SK-N-SH (cell line): ENCODE data around the gene ASB5. TPM values are rescaled to one million over a fixed set of nuclear protein-coding genes. Genes with fewer than 3 reads are reported as not detected.

Experiments used
- CTCF ChIA-PET: fragments of 300-600, 350-600 bp; formaldehyde crosslinking; extraction: SDS; loops from one replicate; lab custom pipeline; 2021; lab: Yijun Ruan, JAX
- POLR2A ChIA-PET: fragments of 350-600 bp; sonication (Branson Sonifier 250); formaldehyde crosslinking; extraction: SDS; loops from one replicate; lab custom pipeline; 2020; ENCODE audit warnings: antibody characterized with exemption, inconsistent platforms; lab: Yijun Ruan, JAX
- DNase-seq: peaks from one replicate; pipeline ENCODE4 v3.0.0; 2012
- H2AFZ ChIP-seq: fragments of 200-600 bp; sonication (generic); 2 replicates; pipeline ENCODE4 v1.8.1; 2016; ENCODE audit warnings: antibody characterized with exemption, mild to moderate bottlenecking, low read depth
- H3F3A ChIP-seq: fragments of 200-600 bp; sonication (generic); replicated peaks from 2 replicates; pipeline ENCODE3; 2016; ENCODE audit warnings: antibody characterized with exemption, mild to moderate bottlenecking; ENCODE audit not compliant: insufficient read depth
- H3K27ac ChIP-seq, 2 experiments: fragments of 200-500 bp in 1 of 2; fragments of 200-600 bp in 1 of 2; sonication (Bioruptor generic) in 1 of 2; sonication (generic), shearing (Covaris generic) in 1 of 2; 2 replicates each; pipeline versions ENCODE4 v1.5.1 to v1.6.1; 2014 to 2016; ENCODE audit warnings: low read depth in 2 of 2, inconsistent platforms in 1 of 2, low read length in 1 of 2, mild to moderate bottlenecking in 1 of 2, mixed read lengths in 1 of 2
- H3K27me3 ChIP-seq: fragments of 200-600 bp; sonication (generic), shearing (Covaris generic); 2 replicates; pipeline ENCODE4 v1.6.1; 2016; ENCODE audit warnings: mixed run types; ENCODE audit not compliant: insufficient read depth
- H3K36me3 ChIP-seq, 2 experiments: fragments of 200-500 bp in 1 of 2; fragments of 200-600 bp in 1 of 2; sonication (Bioruptor generic) in 1 of 2; sonication (generic) in 1 of 2; replicated peaks in 1 of 2; 2 replicates each; pipeline versions ENCODE3 to v1.5.1; 2014 to 2016; ENCODE audit warnings: low read length in 1 of 2, mild to moderate bottlenecking in 1 of 2; ENCODE audit not compliant: insufficient read depth in 2 of 2, control insufficient read depth in 1 of 2
- H3K4me1 ChIP-seq, 2 experiments: fragments of 200-500 bp in 1 of 2; fragments of 200-600 bp in 1 of 2; sonication (Bioruptor generic) in 1 of 2; sonication (generic), shearing (Covaris generic) in 1 of 2; 2 replicates each; pipeline versions ENCODE4 v1.5.1 to v1.6.1; 2014 to 2016; ENCODE audit warnings: low read depth in 1 of 2, low read length in 1 of 2, mixed run types in 1 of 2; ENCODE audit not compliant: insufficient read depth in 2 of 2, control insufficient read depth in 1 of 2
- H3K4me2 ChIP-seq: fragments of 200-600 bp; sonication (generic), shearing (Covaris generic); 2 replicates; pipeline ENCODE4 v1.6.1; 2017; ENCODE audit warnings: mixed run types
- H3K4me3 ChIP-seq, 2 experiments: fragments of 200-500 bp in 1 of 2; fragments of 200-600 bp in 1 of 2; sonication (Bioruptor generic) in 1 of 2; sonication (generic), shearing (Covaris generic) in 1 of 2; 2 replicates each; pipeline versions ENCODE4 v1.5.1 to v1.8.1; 2014 to 2016; ENCODE audit warnings: low read depth in 2 of 2, inconsistent platforms in 1 of 2, low read length in 1 of 2, mild to moderate bottlenecking in 1 of 2, mixed read lengths in 1 of 2, moderate library complexity in 1 of 2
- H3K79me2 ChIP-seq: fragments of 200-600 bp; sonication (generic); 2 replicates; pipeline ENCODE4 v1.8.1; 2017; ENCODE audit warnings: mild to moderate bottlenecking; ENCODE audit not compliant: insufficient read depth
- H3K9ac ChIP-seq: fragments of 200-600 bp; sonication (generic); 2 replicates; pipeline ENCODE4 v1.6.1; 2017; ENCODE audit warnings: mixed run types
- H3K9me2 ChIP-seq: fragments of 200-600 bp; sonication (generic); 2 replicates; pipeline ENCODE4 v1.6.1; 2017; ENCODE audit warnings: mixed run types
- H3K9me3 ChIP-seq: fragments of 200-600 bp; sonication (generic); 2 replicates; pipeline ENCODE4 v1.6.1; 2017; ENCODE audit warnings: mixed run types, mild to moderate bottlenecking, moderate library complexity
- H4K20me1 ChIP-seq: fragments of 200-600 bp; sonication (generic); 2 replicates; pipeline ENCODE4 v1.6.1; 2017; ENCODE audit warnings: mild to moderate bottlenecking, mixed run types; ENCODE audit not compliant: insufficient read depth
- CHD2 ChIP-seq: fragments of 150-350 bp; IDR thresholded peaks from 2 replicates; pipeline ENCODE4 v1.6.1; 2018; ENCODE audit warnings: low read length; ENCODE audit not compliant: partially characterized antibody
- EP300 ChIP-seq, 2 experiments: IDR thresholded peaks; 2 replicates each; pipeline versions ENCODE4 v1.4.0 to v1.6.1; 2012; ENCODE audit warnings: borderline replicate concordance in 1 of 2, low read depth in 1 of 2, low read length in 1 of 2
- EZH2phosphoT487 ChIP-seq: fragments of 200-600 bp; sonication (generic); IDR thresholded peaks from 2 replicates; pipeline ENCODE4 v1.6.1; 2017; ENCODE audit warnings: low read depth, mixed run types, mild to moderate bottlenecking, antibody characterized with exemption, moderate library complexity, borderline replicate concordance
- FOSL2 ChIP-seq: IDR thresholded peaks from 2 replicates; pipeline ENCODE4 v1.4.0; 2012; ENCODE audit warnings: low read depth, mild to moderate bottlenecking, moderate library complexity, borderline replicate concordance
- FOXJ3 ChIP-seq: sonication (generic); formaldehyde crosslinking; IDR thresholded peaks from 2 replicates; pipeline ENCODE4 v1.5.1; 2020; ENCODE audit warnings: mild to moderate bottlenecking, missing genetic modification reagents
- GABPA ChIP-seq: IDR thresholded peaks from 2 replicates; pipeline ENCODE4 v1.4.0; 2012; ENCODE audit warnings: low read depth, mild to moderate bottlenecking
- GATA2 ChIP-seq: sonication (generic); formaldehyde crosslinking; IDR thresholded peaks from 2 replicates; pipeline ENCODE4 v1.5.0; 2020; ENCODE audit warnings: mild to moderate bottlenecking, missing genetic modification reagents
- JUND ChIP-seq: IDR thresholded peaks from 2 replicates; pipeline ENCODE4 v1.4.0; 2012
- MXI1 ChIP-seq: IDR thresholded peaks from 2 replicates; pipeline ENCODE4 v1.6.1; 2012; ENCODE audit warnings: mild to moderate bottlenecking, low read depth, low read length, improper control_type of control experiment
- NRF1 ChIP-seq: IDR thresholded peaks from 2 replicates; pipeline ENCODE4 v1.6.1; 2012; ENCODE audit warnings: low read depth, mild to moderate bottlenecking, low read length
- POLR2AphosphoS5 ChIP-seq: IDR thresholded peaks from 2 replicates; pipeline ENCODE4 v1.6.1; 2012; ENCODE audit warnings: low read depth, low read length
- RCOR1 ChIP-seq: fragments of 150-350 bp; IDR thresholded peaks from 2 replicates; pipeline ENCODE4 v1.6.1; 2017; ENCODE audit warnings: antibody characterized with exemption, low read length
- RFX5 ChIP-seq: IDR thresholded peaks from 2 replicates; pipeline ENCODE4 v1.6.1; 2012; ENCODE audit warnings: mild to moderate bottlenecking, improper control_type of control experiment, low read length
- TAF1 ChIP-seq: IDR thresholded peaks from 2 replicates; pipeline ENCODE4 v1.6.1; 2012; ENCODE audit warnings: low read depth, mild to moderate bottlenecking, low read length, moderate library complexity, borderline replicate concordance
- WGBS: methylation state at CpG from one replicate; pipeline ENCODE4 v1.1.6; 2017; ENCODE audit warnings: low lambda C conversion rate; 5-methylcytosine and 5-hydroxymethylcytosine counted together
- polyA plus RNA-seq, 3 experiments: library from polyadenylated mRNA; depleted of rRNA; stranded (reverse); fragments of >200 nt; gene quantifications; 2 replicates each; pipeline ENCODE4 v1.2.3, GENCODE V29; 2012
- TF ChIP-seq, protein P1 (sequence below): fragments of 200-600 bp; sonication (generic); IDR thresholded peaks from 2 replicates; pipeline ENCODE4 v1.6.1; 2017; ENCODE audit warnings: antibody characterized with exemption, mild to moderate bottlenecking, moderate library complexity
- TF ChIP-seq, protein P2 (sequence below): IDR thresholded peaks from 2 replicates; pipeline ENCODE4 v1.4.0; 2012; ENCODE audit warnings: low read depth, borderline replicate concordance
- TF ChIP-seq, protein P3 (sequence below): fragments of 150-350 bp; IDR thresholded peaks from 2 replicates; pipeline ENCODE4 v1.6.1; 2016; ENCODE audit warnings: mild to moderate bottlenecking, low read depth, low read length
- TF ChIP-seq, protein P4 (sequence below): fragments of 150-350 bp; IDR thresholded peaks from 2 replicates; pipeline ENCODE4 v1.6.1; 2017; ENCODE audit warnings: antibody characterized with exemption, low read length, low read depth, borderline replicate concordance
- TF ChIP-seq, protein P5 (sequence below): IDR thresholded peaks from 2 replicates; pipeline ENCODE4 v1.6.1; 2012; ENCODE audit warnings: mild to moderate bottlenecking, low read depth, low read length, moderate library complexity
- TF ChIP-seq, protein P6 (sequence below): IDR thresholded peaks from 2 replicates; pipeline ENCODE4 v1.4.0; 2012; ENCODE audit warnings: low read depth

ASB5 gene
- polyA plus RNA-seq, 1 of the 3 experiments (the other 2 are of a cell fraction), result 0.13 TPM

DNA sequence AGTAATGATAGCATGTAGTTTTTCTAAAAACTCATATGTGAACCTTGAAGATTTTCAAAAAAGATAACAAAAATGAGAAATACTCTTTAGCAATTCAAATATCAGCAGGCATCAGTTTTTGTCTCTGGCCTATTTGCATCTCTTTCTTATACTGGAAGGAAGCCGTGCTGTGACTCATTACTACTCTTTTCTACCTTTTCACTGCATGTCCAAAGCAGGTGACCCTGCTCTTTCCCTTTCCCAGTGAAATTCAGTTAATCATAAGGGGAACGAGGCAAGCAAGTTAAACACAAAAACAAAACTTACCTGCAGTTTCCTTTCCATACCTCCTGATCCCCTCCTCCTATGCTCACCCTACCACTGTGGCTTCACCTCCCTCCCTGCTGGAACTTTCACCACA, 83.0 kb downstream of the ASB5 start:
- no peak for TF ChIP-seq EZH2phosphoT487
- TF ChIP-seq FOXJ3 (CRISPR knock-in tag), result no peak
- no peak for TF ChIP-seq GATA2
- TF ChIP-seq, protein P1, sequence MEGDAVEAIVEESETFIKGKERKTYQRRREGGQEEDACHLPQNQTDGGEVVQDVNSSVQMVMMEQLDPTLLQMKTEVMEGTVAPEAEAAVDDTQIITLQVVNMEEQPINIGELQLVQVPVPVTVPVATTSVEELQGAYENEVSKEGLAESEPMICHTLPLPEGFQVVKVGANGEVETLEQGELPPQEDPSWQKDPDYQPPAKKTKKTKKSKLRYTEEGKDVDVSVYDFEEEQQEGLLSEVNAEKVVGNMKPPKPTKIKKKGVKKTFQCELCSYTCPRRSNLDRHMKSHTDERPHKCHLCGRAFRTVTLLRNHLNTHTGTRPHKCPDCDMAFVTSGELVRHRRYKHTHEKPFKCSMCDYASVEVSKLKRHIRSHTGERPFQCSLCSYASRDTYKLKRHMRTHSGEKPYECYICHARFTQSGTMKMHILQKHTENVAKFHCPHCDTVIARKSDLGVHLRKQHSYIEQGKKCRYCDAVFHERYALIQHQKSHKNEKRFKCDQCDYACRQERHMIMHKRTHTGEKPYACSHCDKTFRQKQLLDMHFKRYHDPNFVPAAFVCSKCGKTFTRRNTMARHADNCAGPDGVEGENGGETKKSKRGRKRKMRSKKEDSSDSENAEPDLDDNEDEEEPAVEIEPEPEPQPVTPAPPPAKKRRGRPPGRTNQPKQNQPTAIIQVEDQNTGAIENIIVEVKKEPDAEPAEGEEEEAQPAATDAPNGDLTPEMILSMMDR, result no peak
- no peak for TF ChIP-seq CHD2
- TF ChIP-seq MXI1, result no peak
- TF ChIP-seq, protein P2, sequence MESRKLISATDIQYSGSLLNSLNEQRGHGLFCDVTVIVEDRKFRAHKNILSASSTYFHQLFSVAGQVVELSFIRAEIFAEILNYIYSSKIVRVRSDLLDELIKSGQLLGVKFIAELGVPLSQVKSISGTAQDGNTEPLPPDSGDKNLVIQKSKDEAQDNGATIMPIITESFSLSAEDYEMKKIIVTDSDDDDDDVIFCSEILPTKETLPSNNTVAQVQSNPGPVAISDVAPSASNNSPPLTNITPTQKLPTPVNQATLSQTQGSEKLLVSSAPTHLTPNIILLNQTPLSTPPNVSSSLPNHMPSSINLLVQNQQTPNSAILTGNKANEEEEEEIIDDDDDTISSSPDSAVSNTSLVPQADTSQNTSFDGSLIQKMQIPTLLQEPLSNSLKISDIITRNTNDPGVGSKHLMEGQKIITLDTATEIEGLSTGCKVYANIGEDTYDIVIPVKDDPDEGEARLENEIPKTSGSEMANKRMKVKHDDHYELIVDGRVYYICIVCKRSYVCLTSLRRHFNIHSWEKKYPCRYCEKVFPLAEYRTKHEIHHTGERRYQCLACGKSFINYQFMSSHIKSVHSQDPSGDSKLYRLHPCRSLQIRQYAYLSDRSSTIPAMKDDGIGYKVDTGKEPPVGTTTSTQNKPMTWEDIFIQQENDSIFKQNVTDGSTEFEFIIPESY, result no peak
- TF ChIP-seq RFX5, result no peak
- TF ChIP-seq TAF1, result no peak
- no peak for TF ChIP-seq GABPA
- TF ChIP-seq, protein P3, sequence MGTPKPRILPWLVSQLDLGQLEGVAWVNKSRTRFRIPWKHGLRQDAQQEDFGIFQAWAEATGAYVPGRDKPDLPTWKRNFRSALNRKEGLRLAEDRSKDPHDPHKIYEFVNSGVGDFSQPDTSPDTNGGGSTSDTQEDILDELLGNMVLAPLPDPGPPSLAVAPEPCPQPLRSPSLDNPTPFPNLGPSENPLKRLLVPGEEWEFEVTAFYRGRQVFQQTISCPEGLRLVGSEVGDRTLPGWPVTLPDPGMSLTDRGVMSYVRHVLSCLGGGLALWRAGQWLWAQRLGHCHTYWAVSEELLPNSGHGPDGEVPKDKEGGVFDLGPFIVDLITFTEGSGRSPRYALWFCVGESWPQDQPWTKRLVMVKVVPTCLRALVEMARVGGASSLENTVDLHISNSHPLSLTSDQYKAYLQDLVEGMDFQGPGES, result no peak
- no peak for TF ChIP-seq NRF1
- no peak for TF ChIP-seq FOSL2
- no peak for TF ChIP-seq EP300 (IDR thresholded peaks at IDR 0.05; ENCODE audit: borderline replicate concordance in 1 of 2, low read depth in 1 of 2, low read length in 1 of 2)
- TF ChIP-seq, protein P4, sequence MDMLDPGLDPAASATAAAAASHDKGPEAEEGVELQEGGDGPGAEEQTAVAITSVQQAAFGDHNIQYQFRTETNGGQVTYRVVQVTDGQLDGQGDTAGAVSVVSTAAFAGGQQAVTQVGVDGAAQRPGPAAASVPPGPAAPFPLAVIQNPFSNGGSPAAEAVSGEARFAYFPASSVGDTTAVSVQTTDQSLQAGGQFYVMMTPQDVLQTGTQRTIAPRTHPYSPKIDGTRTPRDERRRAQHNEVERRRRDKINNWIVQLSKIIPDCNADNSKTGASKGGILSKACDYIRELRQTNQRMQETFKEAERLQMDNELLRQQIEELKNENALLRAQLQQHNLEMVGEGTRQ, result no peak
- TF ChIP-seq POLR2AphosphoS5, result no peak
- TF ChIP-seq RCOR1, result no peak
- TF ChIP-seq, protein P5, sequence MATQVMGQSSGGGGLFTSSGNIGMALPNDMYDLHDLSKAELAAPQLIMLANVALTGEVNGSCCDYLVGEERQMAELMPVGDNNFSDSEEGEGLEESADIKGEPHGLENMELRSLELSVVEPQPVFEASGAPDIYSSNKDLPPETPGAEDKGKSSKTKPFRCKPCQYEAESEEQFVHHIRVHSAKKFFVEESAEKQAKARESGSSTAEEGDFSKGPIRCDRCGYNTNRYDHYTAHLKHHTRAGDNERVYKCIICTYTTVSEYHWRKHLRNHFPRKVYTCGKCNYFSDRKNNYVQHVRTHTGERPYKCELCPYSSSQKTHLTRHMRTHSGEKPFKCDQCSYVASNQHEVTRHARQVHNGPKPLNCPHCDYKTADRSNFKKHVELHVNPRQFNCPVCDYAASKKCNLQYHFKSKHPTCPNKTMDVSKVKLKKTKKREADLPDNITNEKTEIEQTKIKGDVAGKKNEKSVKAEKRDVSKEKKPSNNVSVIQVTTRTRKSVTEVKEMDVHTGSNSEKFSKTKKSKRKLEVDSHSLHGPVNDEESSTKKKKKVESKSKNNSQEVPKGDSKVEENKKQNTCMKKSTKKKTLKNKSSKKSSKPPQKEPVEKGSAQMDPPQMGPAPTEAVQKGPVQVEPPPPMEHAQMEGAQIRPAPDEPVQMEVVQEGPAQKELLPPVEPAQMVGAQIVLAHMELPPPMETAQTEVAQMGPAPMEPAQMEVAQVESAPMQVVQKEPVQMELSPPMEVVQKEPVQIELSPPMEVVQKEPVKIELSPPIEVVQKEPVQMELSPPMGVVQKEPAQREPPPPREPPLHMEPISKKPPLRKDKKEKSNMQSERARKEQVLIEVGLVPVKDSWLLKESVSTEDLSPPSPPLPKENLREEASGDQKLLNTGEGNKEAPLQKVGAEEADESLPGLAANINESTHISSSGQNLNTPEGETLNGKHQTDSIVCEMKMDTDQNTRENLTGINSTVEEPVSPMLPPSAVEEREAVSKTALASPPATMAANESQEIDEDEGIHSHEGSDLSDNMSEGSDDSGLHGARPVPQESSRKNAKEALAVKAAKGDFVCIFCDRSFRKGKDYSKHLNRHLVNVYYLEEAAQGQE, result no peak
- TF ChIP-seq JUND, result no peak
- TF ChIP-seq, protein P6, sequence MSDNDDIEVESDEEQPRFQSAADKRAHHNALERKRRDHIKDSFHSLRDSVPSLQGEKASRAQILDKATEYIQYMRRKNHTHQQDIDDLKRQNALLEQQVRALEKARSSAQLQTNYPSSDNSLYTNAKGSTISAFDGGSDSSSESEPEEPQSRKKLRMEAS, result no peak
- Histone ChIP-seq H3K4me2 (no peak overlapping the region), H3K36me3 (no peaks in the 10 kb centered on the region), H3K27me3 (no peaks in the 10 kb centered on the region), H3K9me3 (no peaks in the 10 kb centered on the region), H3K9ac (no peak overlapping the region), H3F3A (no peaks in the 10 kb centered on the region), H3K4me3 (no peak overlapping the region), H3K9me2 (no peaks in the 10 kb centered on the region), H3K79me2 (no peaks in the 10 kb centered on the region), H3K4me1 (peaks cover 0 to 9% of the 10 kb centered on the region in 2 experiments; a peak in 2 of 4 replicates), H3K27ac (no peak overlapping the region), H2AFZ (no peak overlapping the region), H4K20me1 (no peaks in the 10 kb centered on the region)
- POLR2A ChIA-PET, result no interaction called here
- CTCF ChIA-PET, result no interaction called here
- no peak for DNase-seq
- WGBS, result 93% methylated on average over 2 of the region's 2 CpGs
